K562 (cell line): ENCODE results near the gene DTD1. TPM values are rescaled to one million over a fixed set of nuclear protein-coding genes. Genes with fewer than 3 reads are reported as not detected.

Source experiments
- ATAC-seq: fragments of 200-7000 bp; cut with Tn5 transposase; 3 replicates; pipeline ENCODE4 v1.9.1; 2020; ENCODE audit warnings: moderate library complexity
- BruUV-seq: library from RNA; stranded (reverse); fragments of 400-500 nt; replicated peaks from 2 replicates; lab custom pipeline; 2021; lab: Mats Ljungman, UMichigan
- CTCF ChIA-PET: fragments of 300-600 bp; formaldehyde crosslinking; extraction: SDS; loops from one replicate; lab custom pipeline; 2021; ENCODE audit warnings: low intra/inter-chr PET ratio; lab: Yijun Ruan, JAX
- POLR2A ChIA-PET: fragments of 300-600, 350-650 bp; sonication (Branson Sonifier 250); formaldehyde crosslinking; extraction: SDS; loops from one replicate; lab custom pipeline; 2021; ENCODE audit warnings: antibody characterized with exemption, inconsistent platforms; lab: Yijun Ruan, JAX
- DNase-seq, 4 experiments: peaks; one replicate each; pipeline versions ENCODE4 v3.0.0 to v3.0.0-alpha.2; 2011 to 2018; ENCODE audit warnings: low spot score in 3 of 4, mixed read lengths in 3 of 4; ENCODE audit errors: extremely low read depth in 1 of 4
- FAIRE-seq: peaks from 2 replicates; lab custom pipeline; 2011; peaks lifted over from hg19 to GRCh38; lab: Jason Lieb, UNC
- H2AFZ ChIP-seq: 2 replicates; pipeline ENCODE4 v1.6.0; 2011; ENCODE audit warnings: low read depth, low read length, control low read depth, inconsistent platforms
- H3K27ac ChIP-seq: fragments of 200-600 bp; 3 replicates; pipeline ENCODE4 v1.8.0; 2011; ENCODE audit warnings: low read depth, mild to moderate bottlenecking, control low read depth, inconsistent platforms, low read length, moderate library complexity, mixed read lengths; ENCODE audit errors: extremely low read depth
- H3K27me3 ChIP-seq, 2 experiments: fragments of 300-600 bp in 1 of 2; 2 replicates in 1 of 2; 3 replicates in 1 of 2; pipeline versions ENCODE4 v1.6.0 to v1.8.0; 2011; ENCODE audit warnings: inconsistent platforms in 2 of 2, low read length in 2 of 2, mild to moderate bottlenecking in 1 of 2, mixed read lengths in 1 of 2, moderate library complexity in 1 of 2; ENCODE audit not compliant: control insufficient read depth in 2 of 2, insufficient read depth in 2 of 2
- H3K36me3 ChIP-seq: fragments of 300-600 bp; 3 replicates; pipeline ENCODE4 v1.8.0; 2011; ENCODE audit warnings: mild to moderate bottlenecking, low read length, inconsistent platforms; ENCODE audit not compliant: control insufficient read depth, insufficient read depth
- H3K4me1 ChIP-seq, 2 experiments: fragments of 200-600 bp in 1 of 2; replicated peaks in 1 of 2; 2 replicates in 1 of 2; 3 replicates in 1 of 2; pipeline versions ENCODE4 v1.5.1 to v1.8.0; 2011; ENCODE audit warnings: inconsistent platforms in 2 of 2, low read length in 2 of 2, mild to moderate bottlenecking in 1 of 2, mixed read lengths in 1 of 2, moderate library complexity in 1 of 2; ENCODE audit not compliant: control insufficient read depth in 2 of 2, insufficient read depth in 2 of 2
- H3K4me2 ChIP-seq: 2 replicates; pipeline ENCODE4 v1.6.1; 2011; ENCODE audit warnings: low read length, control low read depth, inconsistent platforms, mixed read lengths; ENCODE audit not compliant: insufficient read depth
- H3K4me3 ChIP-seq: fragments of 200-600 bp; sonication (generic), shearing (Covaris generic); 2 replicates; pipeline ENCODE4 v1.5.1; 2016; ENCODE audit warnings: control low read depth, inconsistent platforms
- H3K79me2 ChIP-seq: fragments of 200-600 bp; 3 replicates; pipeline ENCODE4 v1.8.0; 2011; ENCODE audit warnings: low read length, inconsistent platforms; ENCODE audit not compliant: control insufficient read depth, insufficient read depth
- H3K9ac ChIP-seq, 2 experiments: 2 replicates each; pipeline versions ENCODE4 v1.6.0 to v1.6.1; 2011; ENCODE audit warnings: low read depth in 2 of 2, low read length in 2 of 2, control low read depth in 1 of 2, inconsistent platforms in 1 of 2, mild to moderate bottlenecking in 1 of 2, mixed read lengths in 1 of 2; ENCODE audit not compliant: insufficient read depth in 1 of 2
- H3K9me1 ChIP-seq: one replicate; pipeline ENCODE4 v1.6.0; 2011; ENCODE audit warnings: inconsistent platforms, mild to moderate bottlenecking, low read length, moderate library complexity; ENCODE audit not compliant: control insufficient read depth, insufficient read depth
- H3K9me3 ChIP-seq: replicated peaks from 2 replicates; pipeline ENCODE4 v1.5.1; 2011; ENCODE audit warnings: low read depth, low read length, inconsistent platforms; ENCODE audit not compliant: control insufficient read depth, insufficient read depth
- H4K20me1 ChIP-seq: replicated peaks from 2 replicates; pipeline ENCODE4 v1.6.1; 2011; ENCODE audit warnings: low read length, inconsistent platforms, mixed read lengths; ENCODE audit not compliant: control insufficient read depth, insufficient read depth
- ARID1B ChIP-seq: fragments of 450-650 bp; IDR thresholded peaks from 2 replicates; pipeline ENCODE4 v1.6.1; 2016; ENCODE audit warnings: antibody characterized with exemption, mild to moderate bottlenecking, inconsistent platforms
- GABPA ChIP-seq: fragments of 200-800 bp; sonication (Bioruptor generic); conservative IDR thresholded peaks from 2 replicates; pipeline ENCODE4 v1.6.1; 2016; ENCODE audit warnings: low read depth, missing genetic modification characterization, missing compliant biosample characterization
- HEY1 ChIP-seq: fragments of 250-450 bp; sonication (Bioruptor Pico); IDR thresholded peaks from 2 replicates; pipeline ENCODE4 v1.5.0; 2020; ENCODE audit warnings: mild to moderate bottlenecking, moderate library complexity, borderline replicate concordance
- KDM2B ChIP-seq: fragments of 250-450 bp; sonication (Bioruptor Pico); IDR thresholded peaks from 2 replicates; pipeline ENCODE4 v1.8.0; 2021; ENCODE audit warnings: mild to moderate bottlenecking, moderate library complexity
- MEF2D ChIP-seq: conservative IDR thresholded peaks from 2 replicates; pipeline ENCODE4 v1.6.1; 2016; ENCODE audit warnings: low read depth, missing genetic modification characterization, missing compliant biosample characterization
- MIER1 ChIP-seq: fragments of 450-650 bp; IDR thresholded peaks from 2 replicates; pipeline ENCODE4 v1.6.1; 2016; ENCODE audit warnings: antibody characterized with exemption, mild to moderate bottlenecking, low read depth
- MYBL2 ChIP-seq, 2 experiments: fragments of 450-650 bp in 1 of 2; sonication (generic) in 1 of 2; formaldehyde crosslinking in 1 of 2; IDR thresholded peaks; 2 replicates each; pipeline versions ENCODE4 v1.6.1 to v1.8.1; 2017 to 2022; ENCODE audit warnings: borderline replicate concordance in 1 of 2, inconsistent platforms in 1 of 2, low read depth in 1 of 2, mild to moderate bottlenecking in 1 of 2, missing genetic modification reagents in 1 of 2, moderate library complexity in 1 of 2
- NCOA1 ChIP-seq: fragments of 450-650 bp; IDR thresholded peaks from 2 replicates; pipeline ENCODE4 v1.6.1; 2016; ENCODE audit warnings: low read depth
- NFXL1 ChIP-seq: fragments of 450-650 bp; formaldehyde crosslinking; IDR thresholded peaks from 2 replicates; pipeline ENCODE4 v1.4.0; 2021; ENCODE audit warnings: mild to moderate bottlenecking
- RFX1 ChIP-seq: fragments of 450-650 bp; IDR thresholded peaks from 2 replicates; pipeline ENCODE4 v1.6.1; 2016; ENCODE audit warnings: mild to moderate bottlenecking, moderate library complexity
- RFX7 ChIP-seq: fragments of 250-450 bp; sonication (Bioruptor Pico); IDR thresholded peaks from 2 replicates; pipeline ENCODE4 v1.5.1; 2021; ENCODE audit warnings: mild to moderate bottlenecking
- SNRNP70 ChIP-seq: fragments of 200-400 bp; formaldehyde crosslinking; optimal IDR thresholded peaks from 2 replicates; pipeline ENCODE3; 2017; ENCODE audit warnings: low read depth, low read length
- ZNF12 ChIP-seq: sonication (generic); formaldehyde crosslinking; IDR thresholded peaks from 2 replicates; pipeline ENCODE4 v1.4.0; 2020; ENCODE audit warnings: mild to moderate bottlenecking, missing genetic modification reagents
- ZNF785 ChIP-seq: fragments of 250-450 bp; sonication (Bioruptor Pico); IDR thresholded peaks from 2 replicates; pipeline ENCODE4 v1.4.0; 2020; ENCODE audit warnings: mild to moderate bottlenecking
- WGBS: fragments of 100-300 bp; shearing (Covaris generic); methylation state at CpG from one replicate; pipeline ENCODE4 v1.1.6; 2016; ENCODE audit warnings: low coverage, mixed read lengths; ENCODE audit not compliant: insufficient coverage; ENCODE audit errors: missing lambda C conversion rate; 5-methylcytosine and 5-hydroxymethylcytosine counted together
- in situ Hi-C: fragments of 300-500 bp; cut with MboI; formaldehyde crosslinking; loops from 4 replicates; pipeline ENCODE4 v1.15.0; 2018; ENCODE audit warnings: inconsistent platforms, mixed read lengths
- intact Hi-C: fragments of 100-400 bp; cut with micrococcal nuclease; formaldehyde crosslinking; loops from 2 replicates; pipeline ENCODE4 v1.14.2; 2022
- polyA plus RNA-seq, 8 experiments: library from polyadenylated mRNA; depleted of rRNA in 4 of 8; stranded (reverse) in 5 of 8; unstranded in 3 of 8; fragments of >200 nt; fragmentation: Nextera tagmentation in 2 of 8; fragmentation: Illumina TruSeq in 1 of 8; extraction: Ambion mirVana in 2 of 8; extraction: Trizol in 1 of 8; gene quantifications; 2 replicates each; pipeline versions ENCODE4 v1.2.1 to v1.2.3, GENCODE V29; 2011 to 2014; ENCODE audit warnings: inconsistent platforms in 1 of 8, missing spikeins in 1 of 8
- total RNA-seq, 7 experiments: library from RNA; depleted of rRNA in 6 of 7; stranded (reverse); fragments of >200 nt in 6 of 7; fragmentation: Illumina TruSeq in 2 of 7; extraction: Trizol in 2 of 7; gene quantifications; 2 replicates each; pipeline versions ENCODE4 v1.2.1 to v1.2.3, GENCODE V29; 2011 to 2021; ENCODE audit warnings: low replicate concordance in 1 of 7
- TF ChIP-seq, protein P1 (sequence below), 3 experiments: fragments of 200-800 bp in 1 of 3; fragments of 250-450 bp in 1 of 3; fragments of 450-650 bp in 1 of 3; sonication (Bioruptor Pico) in 1 of 3; sonication (Bioruptor generic) in 1 of 3; formaldehyde crosslinking in 1 of 3; IDR thresholded peaks; 2 replicates each; pipeline versions ENCODE4 v1.6.1 to v1.8.0; 2016 to 2022; ENCODE audit warnings: mild to moderate bottlenecking in 2 of 3, missing genetic modification characterization in 2 of 3, missing compliant biosample characterization in 1 of 3, moderate library complexity in 1 of 3

The DTD1 gene
- total and polyA plus RNA-seq, 9 of the 15 experiments (the other 6 are each of a cell fraction or from before 2014, with no cell fraction given), result 5.7 to 28.6 (median 26.8) TPM

- Histone ChIP-seq H3K36me3 (no peaks in the 10 kb centered on the region), H3K4me1 (no peaks in the 10 kb centered on the region), H3K4me3 (no peak overlapping the region), H4K20me1 (no peaks in the 10 kb centered on the region), H3K27ac (no peak overlapping the region), H3K79me2 (no peaks in the 10 kb centered on the region), H3K9me1 (no peaks in the 10 kb centered on the region), H3K4me2 (no peak overlapping the region), H3K9me3 (no peaks in the 10 kb centered on the region), H3K9ac (no peak overlapping the region), H2AFZ (no peak overlapping the region), H3K27me3 (no peaks in the 10 kb centered on the region)
- intact Hi-C loops, result no loop called here
- ATAC-seq (no peak), FAIRE-seq (no peak), DNase-seq (no peak)
- CTCF ChIA-PET, result no interaction called here
- TF ChIP-seq MEF2D (tag), result no peak
- no peak for TF ChIP-seq SNRNP70
- TF ChIP-seq RFX1, result no peak
- TF ChIP-seq GABPA, result no peak
- no peak for TF ChIP-seq ZNF785 (CRISPR knock-in tag)
- TF ChIP-seq, protein P1, sequence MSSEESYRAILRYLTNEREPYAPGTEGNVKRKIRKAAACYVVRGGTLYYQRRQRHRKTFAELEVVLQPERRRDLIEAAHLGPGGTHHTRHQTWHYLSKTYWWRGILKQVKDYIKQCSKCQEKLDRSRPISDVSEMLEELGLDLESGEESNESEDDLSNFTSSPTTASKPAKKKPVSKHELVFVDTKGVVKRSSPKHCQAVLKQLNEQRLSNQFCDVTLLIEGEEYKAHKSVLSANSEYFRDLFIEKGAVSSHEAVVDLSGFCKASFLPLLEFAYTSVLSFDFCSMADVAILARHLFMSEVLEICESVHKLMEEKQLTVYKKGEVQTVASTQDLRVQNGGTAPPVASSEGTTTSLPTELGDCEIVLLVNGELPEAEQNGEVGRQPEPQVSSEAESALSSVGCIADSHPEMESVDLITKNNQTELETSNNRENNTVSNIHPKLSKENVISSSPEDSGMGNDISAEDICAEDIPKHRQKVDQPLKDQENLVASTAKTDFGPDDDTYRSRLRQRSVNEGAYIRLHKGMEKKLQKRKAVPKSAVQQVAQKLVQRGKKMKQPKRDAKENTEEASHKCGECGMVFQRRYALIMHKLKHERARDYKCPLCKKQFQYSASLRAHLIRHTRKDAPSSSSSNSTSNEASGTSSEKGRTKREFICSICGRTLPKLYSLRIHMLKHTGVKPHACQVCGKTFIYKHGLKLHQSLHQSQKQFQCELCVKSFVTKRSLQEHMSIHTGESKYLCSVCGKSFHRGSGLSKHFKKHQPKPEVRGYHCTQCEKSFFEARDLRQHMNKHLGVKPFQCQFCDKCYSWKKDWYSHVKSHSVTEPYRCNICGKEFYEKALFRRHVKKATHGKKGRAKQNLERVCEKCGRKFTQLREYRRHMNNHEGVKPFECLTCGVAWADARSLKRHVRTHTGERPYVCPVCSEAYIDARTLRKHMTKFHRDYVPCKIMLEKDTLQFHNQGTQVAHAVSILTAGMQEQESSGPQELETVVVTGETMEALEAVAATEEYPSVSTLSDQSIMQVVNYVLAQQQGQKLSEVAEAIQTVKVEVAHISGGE (CRISPR knock-in tag; IDR thresholded peaks at IDR 0.05), result no peak
- TF ChIP-seq NFXL1 (CRISPR knock-in tag), result no peak
- TF ChIP-seq MYBL2 (IDR thresholded peaks at IDR 0.05; ENCODE audit: low read depth), result no peak
- no peak for TF ChIP-seq MYBL2 (CRISPR knock-in tag; IDR thresholded peaks at IDR 0.05; ENCODE audit: borderline replicate concordance)
- no peak for TF ChIP-seq KDM2B (CRISPR knock-in tag)
- no peak for TF ChIP-seq MIER1
- TF ChIP-seq RFX7, result no peak
- TF ChIP-seq NCOA1, result no peak
- TF ChIP-seq HEY1, result no peak
- no peak for TF ChIP-seq ARID1B
- no peak for TF ChIP-seq ZNF12
- WGBS, result 2% methylated on average over 7 of the region's 9 CpGs
- no TSS peak for BruUV-seq
- in situ Hi-C loops, result no loop called here
- POLR2A ChIA-PET, result no interaction called here
Observed at GRCh38 chr20:18721551-18722115, 133.8 kb downstream of the DTD1 start.
